NCI-H146 (cell line): ENCODE measurements around the gene TMEM242.
A peak's percentile ranks its signal among the peaks of the same experiment; 100 is the strongest.

Experiments used
- DNase-seq: peaks from one replicate; lab custom pipeline; 2025; lab: John Stamatoyannopoulos, UW

TMEM242 gene

GRCh38 chr6:157288575-157288974, 34.7 kb downstream of the TMEM242 start:
- no peak for DNase-seq

- DNase-seq: no peak
Measured at GRCh38 chr6:157287923-157288322, 35.4 kb downstream of the TMEM242 start.

DNA sequence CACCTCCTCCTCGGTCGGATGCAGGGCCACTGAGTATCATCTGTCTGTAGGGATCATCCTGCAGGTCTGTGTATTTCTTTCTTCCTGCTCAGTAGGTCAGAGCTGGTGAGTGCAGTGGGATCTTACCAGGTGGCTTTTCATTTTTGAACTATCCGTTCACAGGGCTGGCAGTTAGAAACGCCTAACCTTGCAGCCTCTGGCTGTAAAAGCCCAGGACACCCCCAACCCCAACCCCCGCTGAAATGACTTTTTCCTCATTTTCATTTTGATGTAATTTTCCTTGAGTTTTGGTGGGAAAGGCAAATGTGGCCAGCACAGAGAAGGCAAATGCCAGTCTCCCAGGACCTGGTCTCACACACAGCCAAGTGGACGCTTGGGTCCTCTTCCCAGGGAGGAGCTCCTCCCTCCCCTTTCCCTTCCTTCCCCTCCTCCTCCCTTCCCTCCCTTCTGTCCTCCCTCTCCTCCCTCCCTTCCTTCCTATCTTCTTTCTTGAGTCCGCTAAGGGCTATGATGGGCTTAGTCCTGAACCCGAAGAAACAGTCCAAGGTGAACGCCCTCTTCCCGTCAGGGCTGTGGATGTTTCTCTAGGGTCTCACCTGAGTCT, 36.0 kb downstream of the TMEM242 start:
- DNase-seq: no peak

- DNase-seq: no peak
Measured at GRCh38 chr6:157285422-157285779, 37.9 kb downstream of the TMEM242 start.

DNA sequence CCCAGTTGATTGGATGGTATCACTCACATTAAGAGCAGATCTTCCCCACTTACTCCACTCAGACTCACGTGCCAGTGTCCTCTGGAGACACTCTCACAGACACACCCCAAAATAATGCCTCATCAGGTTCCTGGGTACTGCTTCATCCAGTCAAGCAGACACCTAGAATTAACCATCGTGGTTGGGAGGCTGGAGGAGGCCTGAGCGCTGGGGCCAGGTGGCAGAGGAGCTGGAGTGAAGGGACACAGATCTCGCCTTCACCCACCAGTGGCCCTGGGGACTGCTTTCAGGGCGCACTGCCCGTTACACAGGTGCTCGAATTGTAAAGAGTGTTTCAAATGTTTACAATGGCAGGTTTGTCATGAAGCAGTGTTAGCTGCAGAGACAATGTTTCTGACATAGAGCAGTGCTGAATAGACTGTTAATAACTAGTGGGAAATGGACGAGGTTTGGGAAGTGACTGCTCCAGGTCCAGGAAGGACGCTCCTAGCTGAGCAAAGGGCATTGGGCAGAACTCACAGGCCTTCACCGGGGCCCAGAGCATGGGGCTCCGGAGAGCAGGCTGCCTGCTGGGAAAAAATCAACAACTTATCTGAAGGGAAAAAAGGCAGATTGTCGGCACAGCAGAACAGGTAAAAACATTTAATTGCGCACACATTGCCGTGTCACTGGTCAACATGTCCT, 38.4 kb downstream of the TMEM242 start:
- no peak for DNase-seq

DNA sequence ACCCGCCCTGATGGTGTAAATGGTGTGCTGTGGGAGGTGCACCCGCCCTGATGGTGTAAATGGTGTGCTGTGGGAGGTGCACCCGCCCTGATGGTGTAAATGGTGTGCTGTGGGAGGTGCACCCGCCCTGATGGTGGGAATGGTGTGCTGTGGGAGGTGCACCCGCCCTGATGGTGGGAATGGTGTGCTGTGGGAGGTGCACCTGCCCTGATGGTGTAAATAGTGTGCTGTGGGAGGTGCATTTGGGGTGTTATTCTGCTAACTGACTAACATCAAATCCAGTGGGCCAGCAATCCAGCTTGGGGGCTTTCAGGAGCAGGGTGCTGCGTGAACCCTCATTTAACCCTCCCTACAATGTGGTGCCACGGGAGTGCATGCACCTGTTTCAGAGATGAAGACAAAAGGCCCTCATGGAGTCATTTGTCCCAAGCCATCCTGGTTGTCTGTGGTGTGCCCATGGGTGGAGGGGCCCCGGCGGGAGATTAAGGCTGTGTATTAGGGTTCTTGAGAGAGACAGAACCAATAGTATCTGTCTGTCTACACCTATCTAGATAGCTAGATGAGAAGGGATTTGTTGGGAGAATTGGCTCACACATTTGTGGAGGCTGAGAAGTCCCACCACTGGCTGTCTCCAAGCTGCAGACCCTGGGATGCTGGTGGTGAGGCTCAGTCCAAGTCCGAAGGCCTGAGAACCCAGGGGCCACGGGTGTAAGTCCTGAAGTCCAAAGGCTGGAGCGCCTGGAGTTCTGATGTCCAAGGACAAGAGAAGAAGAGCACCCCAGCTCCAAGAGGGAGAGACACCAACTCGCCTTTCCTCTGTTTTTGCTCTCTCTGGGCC, 39.2 kb downstream of the TMEM242 start:
- no peak for DNase-seq

DNA sequence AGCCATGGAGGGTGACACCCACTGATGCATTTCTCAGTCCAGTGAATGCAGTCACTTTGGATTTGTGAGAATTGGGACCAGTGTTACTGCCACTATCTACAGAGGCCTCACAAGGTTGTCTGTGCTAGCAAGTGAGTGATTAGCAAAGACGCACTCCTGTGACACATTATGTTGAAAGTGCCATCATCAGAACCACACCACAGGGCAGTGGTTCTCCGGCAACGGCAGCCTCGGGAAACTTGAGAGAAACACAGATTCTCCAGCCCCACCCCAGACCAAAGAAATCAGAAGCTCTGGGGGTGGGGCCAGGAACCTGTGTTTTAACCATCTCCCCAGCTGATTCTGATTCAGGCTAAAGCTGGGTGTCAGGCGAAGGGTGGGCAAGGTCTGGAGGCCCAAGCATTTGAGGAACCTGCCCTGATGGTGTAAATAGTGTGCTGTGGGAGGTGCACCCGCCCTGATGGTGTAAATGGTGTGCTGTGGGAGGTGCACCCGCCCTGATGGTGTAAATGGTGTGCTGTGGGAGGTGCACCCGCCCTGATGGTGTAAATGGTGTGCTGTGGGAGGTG, 39.9 kb downstream of the TMEM242 start:
- no peak for DNase-seq

DNA sequence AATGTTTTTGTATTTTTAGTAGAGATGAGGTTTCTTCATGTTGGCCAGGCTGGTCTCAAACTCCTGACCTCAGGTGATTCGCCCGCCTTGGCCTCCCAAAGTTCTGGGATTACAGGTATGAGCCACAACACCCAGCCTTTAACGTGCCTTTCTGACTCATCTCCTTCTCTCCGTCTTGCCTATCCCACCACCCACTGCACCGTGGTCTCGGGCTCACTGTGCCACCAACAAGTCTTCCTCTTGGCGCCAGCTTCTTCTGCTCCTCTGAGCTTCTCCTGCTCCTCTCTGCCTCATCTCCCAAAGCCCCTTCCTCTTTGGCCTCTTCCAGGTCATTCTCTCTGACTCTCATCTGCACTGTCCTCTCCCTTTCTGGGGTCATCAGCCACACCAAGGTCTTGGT, 41.0 kb downstream of the TMEM242 start:
- DNase-seq: no peak

- no peak for DNase-seq
Measured at GRCh38 chr6:157281570-157281969, 41.7 kb downstream of the TMEM242 start.

DNA sequence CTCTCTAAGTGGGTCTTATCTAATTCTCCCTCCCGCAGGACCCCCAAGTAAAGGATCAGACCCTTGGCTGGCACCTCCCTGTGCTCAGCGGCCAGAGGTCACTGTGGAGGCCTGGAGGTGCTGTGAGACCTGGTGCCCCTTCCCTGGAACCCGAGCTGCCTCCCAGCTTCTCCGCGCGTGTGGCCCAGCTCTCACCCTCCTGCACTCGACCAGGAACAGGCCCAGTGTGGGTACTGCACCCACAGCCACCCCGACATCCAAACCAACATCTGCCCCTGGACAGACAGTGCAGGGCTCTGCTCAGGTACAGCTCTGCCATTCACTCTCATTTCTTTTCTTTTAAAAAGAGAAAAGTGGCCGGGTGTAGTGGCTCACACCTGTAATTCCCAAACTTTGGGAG, 42.4 kb downstream of the TMEM242 start:
- DNase-seq: no peak

DNA sequence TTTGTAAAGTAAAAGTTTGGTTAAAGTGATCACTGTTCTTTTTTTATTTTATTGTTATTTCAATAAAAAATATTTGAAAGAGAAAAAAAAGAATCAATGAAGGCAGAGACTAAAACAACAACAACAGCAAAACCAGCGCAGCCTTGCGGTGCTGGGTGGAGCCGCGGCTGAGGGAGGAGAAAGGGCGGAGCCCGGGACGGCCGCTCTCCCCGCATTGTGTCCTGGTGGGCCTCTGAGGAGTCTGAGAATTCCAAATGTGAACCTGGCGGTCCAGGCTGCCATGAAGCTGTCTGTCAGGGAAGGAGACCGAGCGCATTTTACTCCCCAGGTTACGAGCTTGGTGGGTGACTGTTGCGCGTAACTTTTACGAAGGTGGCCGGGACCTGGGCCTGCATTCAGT, 43.2 kb downstream of the TMEM242 start:
- no peak for DNase-seq

GRCh38 chr6:157278171-157278570, 45.1 kb downstream of the TMEM242 start:
- no peak for DNase-seq

GRCh38 chr6:157276731-157277130, 46.6 kb downstream of the TMEM242 start:
- no peak for DNase-seq

GRCh38 chr6:157276134-157276532, 47.2 kb downstream of the TMEM242 start:
- DNase-seq: no peak

DNA sequence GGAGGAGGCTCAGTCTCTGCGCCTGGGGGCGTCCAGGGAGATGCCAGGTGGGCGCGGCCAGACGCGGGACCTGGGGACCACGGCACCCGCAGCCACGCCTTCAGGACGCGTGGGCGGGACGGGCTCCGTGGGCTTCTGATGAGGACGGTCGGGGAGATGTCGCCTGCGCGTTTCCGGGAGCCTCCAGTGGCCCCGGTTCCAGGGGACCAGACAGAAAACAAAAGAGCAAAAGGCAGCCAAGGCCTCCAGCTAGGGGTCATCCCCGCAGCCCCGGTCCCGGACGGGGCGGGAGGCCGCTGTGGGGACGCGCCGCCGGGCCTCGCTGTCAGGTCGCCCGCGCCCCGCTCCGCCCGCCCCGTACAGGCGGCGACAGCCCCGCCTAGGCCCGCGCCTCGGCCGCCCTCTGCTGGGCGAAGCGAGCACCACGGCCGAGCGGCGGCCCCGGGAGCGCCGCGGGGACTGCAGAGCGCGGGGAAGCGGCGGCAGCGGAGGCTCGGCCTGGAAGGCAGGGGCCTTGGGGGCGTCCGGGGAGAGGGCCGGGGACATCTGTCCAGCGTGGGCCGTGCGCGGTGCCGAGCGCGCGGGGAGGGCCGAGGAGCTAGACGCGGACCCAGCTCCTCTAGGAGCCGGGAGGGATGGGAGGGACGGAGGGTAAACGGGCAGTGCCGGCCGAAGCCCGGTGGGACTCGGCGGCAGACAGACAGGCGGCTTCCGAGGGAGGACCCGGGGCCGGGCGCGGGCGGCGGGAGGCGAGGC, 48.7 kb downstream of the TMEM242 start:
- DNase-seq: peak; percentile 96

- DNase-seq: peak; percentile 94
Measured at GRCh38 chr6:157273756-157274470, 49.4 kb downstream of the TMEM242 start.

GRCh38 chr6:157272866-157273755, 50.2 kb downstream of the TMEM242 start:
- peak; percentile 64 for DNase-seq

GRCh38 chr6:157272372-157272771, 50.9 kb downstream of the TMEM242 start:
- DNase-seq: no peak

DNA sequence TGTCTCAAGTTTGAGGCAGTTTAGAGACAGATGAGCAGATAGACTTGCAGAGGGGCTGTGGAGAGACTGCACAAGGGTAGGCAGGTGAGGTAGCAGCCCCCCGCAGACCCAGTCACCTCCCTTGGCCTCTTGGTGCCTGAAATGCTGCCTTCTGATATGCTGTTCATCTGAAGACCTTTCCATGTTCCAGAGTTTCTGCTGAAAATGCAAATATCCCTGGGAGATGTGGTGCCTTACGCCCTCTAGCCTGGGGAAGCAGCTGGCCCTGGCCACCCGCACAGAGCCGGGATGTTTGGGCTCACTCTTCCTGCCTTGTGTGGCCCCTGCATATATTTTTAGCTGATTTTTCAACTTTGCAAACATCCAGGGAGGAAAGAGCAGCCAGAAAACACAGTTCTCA, 51.4 kb downstream of the TMEM242 start:
- DNase-seq: no peak

- no peak for DNase-seq
Measured at GRCh38 chr6:157271441-157271840, 51.9 kb downstream of the TMEM242 start.
